ENCODE measurements around the gene PRCD.
A peak's percentile ranks its signal among the peaks of the same experiment; 100 is the strongest.

Gene PRCD

GRCh38 chr17:76539631-76540271, at the start of gene PRCD:
TSS of gene PRCD (plus strand) at chr17:76540044. CDS start at chr17:76540142, 98 bp downstream.
- DNase-seq: no peak

- no peak for DNase-seq
These were observed 49.6 kb upstream of the PRCD start for GRCh38 chr17:76490112-76490710.

- no peak for DNase-seq
These were observed 48.3 kb upstream of the PRCD start for GRCh38 chr17:76491271-76492122.

GRCh38 chr17:76492123-76492988, 47.5 kb upstream of the PRCD start:
- DNase-seq: no peak

- DNase-seq: peak; percentile 97
These were observed 46.8 kb upstream of the PRCD start for GRCh38 chr17:76492989-76493501.

- DNase-seq: no peak
These were observed 46.2 kb upstream of the PRCD start for GRCh38 chr17:76493505-76494167.

DNA sequence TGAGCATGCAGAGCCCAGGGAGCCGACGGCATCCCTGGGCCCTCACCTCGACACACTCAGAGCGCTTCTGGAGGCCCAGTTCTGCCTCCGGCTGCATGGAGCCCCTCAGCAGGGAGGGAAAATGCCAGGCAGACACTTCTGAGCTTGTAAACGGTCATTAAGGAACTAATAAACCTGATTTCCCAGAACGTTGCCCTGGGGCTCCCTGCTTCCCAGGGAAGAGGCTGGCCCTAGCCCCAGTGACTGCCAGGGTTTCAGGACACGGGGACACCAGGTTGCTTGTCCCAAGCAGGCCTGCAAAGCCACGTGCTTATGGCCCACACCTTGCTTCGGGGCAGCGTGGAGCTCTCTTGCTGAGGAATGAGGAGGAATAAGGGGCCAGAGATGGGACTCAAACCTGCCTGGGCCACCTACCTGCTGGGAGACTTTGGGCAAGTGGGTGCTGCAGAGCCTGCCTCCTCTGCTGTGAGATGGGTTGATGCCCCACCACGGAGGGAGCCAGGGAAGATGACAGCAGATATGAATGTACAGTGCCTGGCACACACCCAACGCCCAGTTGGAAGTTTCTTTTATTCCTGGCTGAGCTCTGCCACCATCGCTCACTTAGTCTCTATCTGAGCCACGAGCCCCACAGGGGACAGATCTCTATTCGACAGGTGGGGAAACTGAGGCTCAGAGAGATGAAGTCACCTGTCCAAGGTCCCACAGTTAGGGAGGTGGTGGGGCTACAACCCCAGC, 44.0 kb upstream of the PRCD start:
- no peak for DNase-seq

DNA sequence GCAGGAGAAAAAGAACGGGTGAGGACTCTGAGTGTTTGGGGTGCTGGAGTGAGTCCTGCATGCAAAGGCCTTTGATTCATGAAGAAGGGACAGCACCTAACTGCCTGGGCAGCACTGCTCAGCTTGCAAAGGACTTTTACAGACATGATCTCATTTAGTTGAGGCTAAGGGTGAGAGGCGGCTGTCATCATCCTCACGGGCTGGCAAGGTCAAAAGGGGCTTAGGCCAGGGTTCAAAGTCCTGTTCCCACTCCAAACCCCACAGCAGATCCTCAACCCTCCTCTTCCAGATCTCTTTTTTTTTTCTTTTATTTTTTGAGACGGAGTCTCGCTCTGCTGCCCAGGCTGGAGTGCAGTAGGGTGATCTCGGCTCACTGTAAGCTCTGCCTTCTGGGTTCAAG, 43.4 kb upstream of the PRCD start:
- no peak for DNase-seq

- DNase-seq: no peak
These were observed 42.2 kb upstream of the PRCD start for GRCh38 chr17:76497699-76497978.

DNA sequence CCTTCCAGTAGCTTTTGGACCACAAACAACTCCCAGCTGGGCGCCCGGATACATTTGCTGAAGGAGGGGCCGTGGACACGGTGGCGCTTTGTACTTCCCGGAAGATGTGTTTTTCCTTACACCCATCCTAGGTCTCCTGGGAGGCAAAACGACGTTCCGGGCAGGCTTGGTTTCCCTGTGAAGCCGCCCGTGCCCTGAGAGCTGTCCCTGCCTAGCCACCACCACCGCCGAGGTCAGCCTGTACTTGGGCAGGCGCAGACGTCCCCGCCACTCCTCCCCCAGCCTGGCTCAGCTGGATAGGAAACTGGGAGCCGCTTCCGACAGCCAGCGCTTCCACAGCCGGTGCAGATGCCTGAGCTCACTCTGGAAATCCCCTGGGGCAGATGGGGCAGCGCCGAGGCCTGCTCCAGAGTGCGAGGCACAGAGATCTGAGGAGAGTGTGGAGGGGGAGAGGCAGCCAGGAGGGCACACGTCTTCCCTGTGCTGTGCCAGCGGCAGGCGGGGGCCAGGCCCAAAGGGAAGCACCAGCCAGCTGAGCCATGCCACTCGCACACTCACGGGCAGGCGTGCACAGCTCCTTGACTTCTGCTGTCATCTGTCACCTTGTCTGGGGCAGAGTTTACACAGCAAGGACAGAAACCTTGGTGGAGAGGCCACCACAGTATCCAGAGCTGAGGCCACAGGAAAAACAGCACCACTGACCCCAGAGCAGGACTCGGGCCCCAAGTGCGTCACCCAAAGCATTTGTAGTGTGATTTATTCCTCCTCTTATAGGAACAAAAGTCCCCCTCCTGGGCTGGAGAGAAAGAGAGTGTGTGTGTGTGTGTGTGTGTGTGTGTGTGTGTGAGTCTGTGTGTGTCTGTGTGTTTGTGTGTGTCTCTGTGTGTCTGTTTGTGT, 41.6 kb upstream of the PRCD start:
- no peak for DNase-seq

DNA sequence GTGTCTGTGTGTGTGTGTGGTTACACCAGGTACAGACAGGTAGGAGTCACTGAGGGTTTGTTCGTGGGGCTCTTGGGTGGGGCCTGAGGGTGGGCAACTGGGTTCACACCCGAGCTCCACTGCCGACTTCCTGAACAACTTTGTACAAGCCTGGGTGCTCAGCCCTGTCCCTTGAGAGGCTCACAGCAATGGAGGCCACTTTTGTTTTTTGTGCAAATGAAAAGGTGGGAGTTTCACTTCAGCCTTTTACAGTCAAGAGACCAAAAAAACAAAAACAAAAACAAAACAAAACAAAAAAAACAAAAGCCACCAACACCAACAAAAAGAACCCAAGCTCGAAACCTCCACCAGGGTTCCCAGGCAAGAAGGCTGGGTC, 41.0 kb upstream of the PRCD start:
- DNase-seq: no peak

DNA sequence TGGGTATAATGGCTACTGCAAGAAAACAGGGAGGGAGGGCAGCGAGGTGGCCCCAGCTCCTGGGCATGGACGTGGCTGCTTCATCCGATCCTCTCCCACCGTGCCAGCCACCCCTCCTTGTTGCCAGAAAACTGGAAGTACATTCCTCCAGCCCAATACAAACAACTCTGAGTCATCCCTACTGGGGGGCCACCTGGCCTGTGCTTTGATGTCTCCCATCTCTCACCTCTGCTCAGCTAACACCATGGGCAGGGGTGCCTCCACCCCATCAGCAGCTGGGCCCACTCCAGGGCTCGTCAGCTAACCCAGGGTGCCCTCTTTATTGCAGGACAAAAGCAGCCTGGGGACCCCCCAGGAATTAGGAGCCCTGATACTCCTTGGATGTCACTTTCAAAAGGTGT, 40.6 kb upstream of the PRCD start:
- no peak for DNase-seq

DNA sequence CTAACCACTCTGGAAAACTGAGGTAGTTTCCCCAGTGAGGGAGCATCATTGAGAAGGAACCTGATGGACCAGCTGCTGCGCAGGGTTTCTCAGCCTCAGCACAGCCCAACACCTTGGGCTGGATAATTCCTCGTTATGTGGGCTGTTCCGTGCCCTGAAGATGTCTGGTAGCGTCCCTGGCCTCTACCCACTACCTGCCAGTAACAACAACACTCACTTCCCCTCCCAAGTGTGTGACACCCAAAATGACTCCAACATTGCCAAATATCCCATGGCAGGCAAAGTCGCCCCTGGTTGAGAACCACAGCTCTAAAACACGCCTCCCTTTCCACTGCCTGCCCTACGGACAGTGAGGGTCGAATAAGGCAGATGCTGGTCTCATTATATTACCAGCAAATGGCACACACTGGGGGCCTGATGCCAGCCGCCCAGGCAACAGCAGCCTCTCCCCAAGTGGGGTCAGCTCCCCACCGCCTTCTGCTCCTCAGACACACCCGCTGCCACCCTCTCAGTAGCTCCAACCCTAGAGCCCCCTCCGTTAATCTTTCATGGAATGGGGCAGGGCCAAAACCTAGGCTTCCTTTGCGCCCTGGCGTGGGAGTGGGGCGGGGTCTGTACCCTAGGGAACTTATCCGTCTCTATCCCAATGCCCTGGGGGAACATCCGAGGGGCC, 39.6 kb upstream of the PRCD start:
- DNase-seq: peak; percentile 50

- no peak for DNase-seq
These were observed 39.2 kb upstream of the PRCD start for GRCh38 chr17:76500747-76501017.

GRCh38 chr17:76501018-76501826, 38.6 kb upstream of the PRCD start, which contains the start of gene RHBDF2:
TSS of gene RHBDF2 (minus strand) at chr17:76501423. CDS start at chr17:76481524, 19,899 bp downstream.
- peak; percentile 78 for DNase-seq

DNA sequence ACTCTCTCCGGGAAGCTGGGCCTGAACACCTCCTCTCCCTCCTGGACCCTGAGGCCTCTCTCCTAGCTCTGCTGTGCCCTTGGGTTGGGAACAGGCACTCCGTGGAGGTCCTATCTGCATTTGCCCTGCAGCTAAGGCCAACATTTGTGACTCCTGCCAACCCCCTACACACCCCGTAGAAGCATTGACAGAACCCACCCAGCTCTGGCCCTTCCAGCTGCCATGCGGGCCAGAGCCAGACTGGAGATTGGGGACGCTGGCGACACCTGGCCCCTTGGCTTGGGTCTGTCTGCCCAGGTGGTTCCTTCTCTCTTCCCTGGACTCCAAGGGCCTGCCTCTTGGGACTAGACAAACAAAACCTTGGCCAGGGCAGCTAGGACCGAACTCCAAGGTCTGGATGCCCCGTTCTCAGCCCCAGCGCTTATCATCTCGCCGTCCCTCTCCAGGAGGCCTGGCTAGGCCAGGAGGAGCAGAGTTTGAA, 38.0 kb upstream of the PRCD start:
- no peak for DNase-seq

GRCh38 chr17:76502341-76503211, 37.3 kb upstream of the PRCD start:
- peak; percentile 65 for DNase-seq

GRCh38 chr17:76504117-76504516, 35.7 kb upstream of the PRCD start:
- no peak for DNase-seq
